H9 (cell line): ENCODE results near the gene NCBP2L. TPM values are rescaled to one million over a fixed set of nuclear protein-coding genes. Genes with fewer than 3 reads are reported as not detected.

Source experiments
- DNase-seq: peaks from one replicate; pipeline ENCODE4 v3.0.0-alpha.2; 2017
- H2AFZ ChIP-seq: one replicate; pipeline ENCODE4 v1.6.1; 2013; ENCODE audit warnings: mild to moderate bottlenecking, low read length, control low read depth, moderate library complexity
- H2AK5ac ChIP-seq: 2 replicates; pipeline ENCODE4 v1.6.1; 2013; ENCODE audit warnings: low read length, control low read depth, mixed read lengths; ENCODE audit not compliant: insufficient read length
- H2BK120ac ChIP-seq: one replicate; pipeline ENCODE4 v1.6.1; 2013; ENCODE audit warnings: low read depth, mild to moderate bottlenecking, low read length, control low read depth, inconsistent platforms; ENCODE audit not compliant: poor library complexity, severe bottlenecking
- H2BK12ac ChIP-seq: 2 replicates; pipeline ENCODE4 v1.6.1; 2013; ENCODE audit warnings: low read length, control low read depth, mixed read lengths, low read depth; ENCODE audit not compliant: insufficient read length
- H2BK15ac ChIP-seq: 2 replicates; pipeline ENCODE4 v1.6.1; 2013; ENCODE audit warnings: low read depth, low read length, control low read depth
- H2BK20ac ChIP-seq: one replicate; pipeline ENCODE4 v1.6.1; 2013; ENCODE audit warnings: low read depth, mild to moderate bottlenecking, low read length, control low read depth, inconsistent platforms; ENCODE audit not compliant: poor library complexity, severe bottlenecking
- H2BK5ac ChIP-seq: 2 replicates; pipeline ENCODE4 v1.6.1; 2013; ENCODE audit warnings: low read length, control low read depth, mixed read lengths; ENCODE audit not compliant: insufficient read length
- H3K14ac ChIP-seq: 2 replicates; pipeline ENCODE4 v1.6.1; 2013; ENCODE audit warnings: low read length, control low read depth; ENCODE audit not compliant: insufficient read depth
- H3K18ac ChIP-seq: 2 replicates; pipeline ENCODE4 v1.6.1; 2013; ENCODE audit warnings: low read depth, mild to moderate bottlenecking, mixed read lengths, low read length, control low read depth; ENCODE audit not compliant: insufficient read length
- H3K23ac ChIP-seq: 2 replicates; pipeline ENCODE4 v1.6.1; 2013; ENCODE audit warnings: low read length, control low read depth, mixed read lengths, low read depth; ENCODE audit not compliant: insufficient read length
- H3K23me2 ChIP-seq: 2 replicates; pipeline ENCODE4 v1.6.1; 2013; ENCODE audit warnings: low read depth, mild to moderate bottlenecking, mixed read lengths, low read length, control low read depth; ENCODE audit not compliant: insufficient read length, poor library complexity, severe bottlenecking
- H3K27ac ChIP-seq: 2 replicates; pipeline ENCODE4 v1.5.1; 2013; ENCODE audit warnings: low read length, control low read depth, mixed read lengths, low read depth; ENCODE audit not compliant: insufficient read length
- H3K27me3 ChIP-seq: 2 replicates; pipeline ENCODE4 v1.6.1; 2013; ENCODE audit warnings: low read length, control low read depth, inconsistent platforms; ENCODE audit not compliant: insufficient read depth
- H3K4ac ChIP-seq: 2 replicates; pipeline ENCODE4 v1.6.1; 2013; ENCODE audit warnings: low read depth, mild to moderate bottlenecking, control low read depth, inconsistent platforms, low read length, moderate library complexity
- H3K4me1 ChIP-seq: 2 replicates; pipeline ENCODE4 v1.6.1; 2013; ENCODE audit warnings: low read length, control low read depth, inconsistent platforms; ENCODE audit not compliant: insufficient read depth
- H3K4me2 ChIP-seq: 2 replicates; pipeline ENCODE4 v1.6.1; 2013; ENCODE audit warnings: low read length, control low read depth, mixed read lengths; ENCODE audit not compliant: insufficient read length, insufficient read depth
- H3K56ac ChIP-seq: 2 replicates; pipeline ENCODE4 v1.6.1; 2013; ENCODE audit warnings: low read depth, mild to moderate bottlenecking, mixed read lengths, low read length, control low read depth; ENCODE audit not compliant: insufficient read length
- H3K79me1 ChIP-seq: 2 replicates; pipeline ENCODE4 v1.6.1; 2013; ENCODE audit warnings: low read depth, mild to moderate bottlenecking, moderate library complexity, low read length, control low read depth, inconsistent platforms; ENCODE audit not compliant: insufficient read depth, poor library complexity, severe bottlenecking
- H3K79me2 ChIP-seq: 2 replicates; pipeline ENCODE4 v1.6.1; 2013; ENCODE audit warnings: low read length, control low read depth, inconsistent platforms; ENCODE audit not compliant: insufficient read depth
- H3K9ac ChIP-seq: 2 replicates; pipeline ENCODE4 v1.6.1; 2013; ENCODE audit warnings: low read length, control low read depth, mixed read lengths; ENCODE audit not compliant: insufficient read length; ENCODE audit errors: extremely low read depth
- H3K9me3 ChIP-seq: one replicate; pipeline ENCODE4 v1.6.1; 2013; ENCODE audit warnings: low read depth, low read length, inconsistent platforms; ENCODE audit not compliant: control insufficient read depth
- H3T11ph ChIP-seq: one replicate; pipeline ENCODE4 v1.6.1; 2013; ENCODE audit warnings: mild to moderate bottlenecking, low read length, control low read depth, inconsistent platforms
- H4K20me1 ChIP-seq: one replicate; pipeline ENCODE4 v1.6.1; 2013; ENCODE audit not compliant: control insufficient read depth, insufficient read length, insufficient read depth
- H4K5ac ChIP-seq: 2 replicates; pipeline ENCODE4 v1.6.1; 2013; ENCODE audit warnings: low read depth, mild to moderate bottlenecking, mixed read lengths, low read length, control low read depth; ENCODE audit not compliant: insufficient read length
- H4K8ac ChIP-seq: replicated peaks from 2 replicates; pipeline ENCODE4 v1.6.1; 2013; ENCODE audit warnings: low read length, control low read depth, mixed read lengths, low read depth; ENCODE audit not compliant: insufficient read length
- H4K91ac ChIP-seq: 2 replicates; pipeline ENCODE4 v1.6.1; 2013; ENCODE audit warnings: low read depth, mild to moderate bottlenecking, moderate library complexity, mixed read lengths, low read length, control low read depth; ENCODE audit not compliant: insufficient read length
- H3K27ac Mint-ChIP-seq, 3 experiments: 2 replicates in 2 of 3; 3 replicates in 1 of 3; pipeline ENCODE4 v1.8.0; 2020 to 2021; ENCODE audit warnings: mixed read lengths in 3 of 3, mild to moderate bottlenecking in 1 of 3, moderate library complexity in 1 of 3
- H3K27me3 Mint-ChIP-seq: 2 replicates; pipeline ENCODE4 v1.8.0; 2021; ENCODE audit warnings: low read depth, mild to moderate bottlenecking, moderate library complexity, mixed read lengths
- H3K36me3 Mint-ChIP-seq, 3 experiments: 2 replicates in 2 of 3; 3 replicates in 1 of 3; pipeline ENCODE4 v1.8.0; 2020 to 2021; ENCODE audit warnings: low read depth in 3 of 3, mixed read lengths in 3 of 3; ENCODE audit not compliant: insufficient read depth in 1 of 3
- H3K4me1 Mint-ChIP-seq, 2 experiments: 2 replicates each; pipeline ENCODE4 v1.8.0; 2020; ENCODE audit warnings: mixed read lengths in 2 of 2
- H3K4me3 Mint-ChIP-seq, 2 experiments: 2 replicates in 1 of 2; 3 replicates in 1 of 2; pipeline ENCODE4 v1.8.0; 2020 to 2021; ENCODE audit warnings: mild to moderate bottlenecking in 2 of 2, mixed read lengths in 2 of 2, moderate library complexity in 1 of 2
- H3K9me3 Mint-ChIP-seq, 2 experiments: 2 replicates in 1 of 2; 3 replicates in 1 of 2; pipeline ENCODE4 v1.8.0; 2020; ENCODE audit warnings: mild to moderate bottlenecking in 2 of 2, mixed read lengths in 2 of 2, moderate library complexity in 1 of 2
- WGBS: extraction: QIAGEN DNeasy Blood & Tissue Kit; methylation state at CpG from one replicate; pipeline ENCODE4 v1.1.7; 2013; ENCODE audit warnings: missing lambda C conversion rate, low lambda C conversion rate, mixed read lengths; ENCODE audit not compliant: insufficient read length; ENCODE audit errors: extremely low coverage; 5-methylcytosine and 5-hydroxymethylcytosine counted together
- total RNA-seq: library from RNA; stranded (reverse); gene quantifications from 2 replicates; pipeline ENCODE4 v1.2.1, GENCODE V29; 2021
- TF ChIP-seq, protein P1 (sequence below): fragments of 200-600 bp; sonication (generic); conservative IDR thresholded peaks from 3 replicates; pipeline ENCODE4 v1.8.0; 2021; ENCODE audit warnings: antibody characterized with exemption, mild to moderate bottlenecking

The NCBP2L gene
- total RNA-seq, 1 experiment from 2014 or later = not detected

DNA sequence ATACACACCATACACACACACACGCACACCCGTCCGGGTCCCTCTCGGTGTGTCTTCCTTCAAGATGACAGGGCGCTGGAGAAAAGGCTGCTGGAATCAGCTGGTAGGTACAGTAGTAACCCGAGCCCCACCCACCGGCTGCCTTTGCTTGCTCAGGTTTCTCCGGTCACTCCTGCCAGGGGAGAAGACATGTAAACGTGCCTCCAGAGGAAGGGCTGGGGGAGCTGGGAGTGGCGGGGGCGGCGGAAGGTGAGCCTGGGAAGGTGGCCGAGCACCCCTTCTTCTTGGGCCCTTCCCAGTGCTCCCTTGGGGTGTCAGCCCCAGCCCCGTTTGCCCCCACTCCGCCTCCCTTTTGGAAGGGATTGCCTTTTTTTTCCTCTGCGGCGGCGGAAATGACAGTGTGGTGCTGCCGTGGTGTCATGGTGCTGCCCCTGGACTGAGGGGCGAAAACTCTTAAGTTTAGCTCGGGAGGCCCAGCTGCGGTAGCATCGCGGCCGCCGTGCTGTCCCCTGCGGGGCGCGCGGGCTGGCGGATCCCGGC lies 48.2 kb downstream of the NCBP2L start, which contains the start of gene MID2:
Gene MID2 (plus strand): TSS at position 169 of the 540 bp plus-strand sequence. CDS start 561 bp downstream, outside the sequence.
- H3K9ac ChIP-seq = no peak within 1 kb of the TSS
- H3K27ac ChIP-seq = no peak within 1 kb of the TSS
- no peak within 1 kb of the TSS for H2AFZ ChIP-seq
- no peak within 1 kb of the TSS for H3K23ac ChIP-seq
- no peaks in the 10 kb centered on the region; a peak in 1 of 7 replicates for H3K36me3 Mint-ChIP-seq
- H3K4me1 ChIP-seq = no peaks in the 10 kb centered on the region
- H2BK120ac ChIP-seq = no peak within 1 kb of the TSS
- H3K79me1 ChIP-seq = no peaks in the 10 kb centered on the region
- no peak within 1 kb of the TSS for H2AK5ac ChIP-seq
- no peak within 1 kb of the TSS; the same call in 1 of the 2 replicates for H3K14ac ChIP-seq
- no peak within 1 kb of the TSS for H3K56ac ChIP-seq
- peaks cover 8% of the 10 kb centered on the region for H3K23me2 ChIP-seq
- H4K91ac ChIP-seq = no peak within 1 kb of the TSS
- no peak within 1 kb of the TSS for H2BK15ac ChIP-seq
- no CpG with 5 or more reads among the region's 32 CpGs for WGBS
- H2BK12ac ChIP-seq = no peak within 1 kb of the TSS
- H3K4me1 Mint-ChIP-seq = peaks cover 7 to 10% of the 10 kb centered on the region in 2 experiments; a peak in 2 of 4 replicates
- H3K4me2 ChIP-seq = peak within 1 kb of the TSS; percentile 73
- TF ChIP-seq, protein P1, sequence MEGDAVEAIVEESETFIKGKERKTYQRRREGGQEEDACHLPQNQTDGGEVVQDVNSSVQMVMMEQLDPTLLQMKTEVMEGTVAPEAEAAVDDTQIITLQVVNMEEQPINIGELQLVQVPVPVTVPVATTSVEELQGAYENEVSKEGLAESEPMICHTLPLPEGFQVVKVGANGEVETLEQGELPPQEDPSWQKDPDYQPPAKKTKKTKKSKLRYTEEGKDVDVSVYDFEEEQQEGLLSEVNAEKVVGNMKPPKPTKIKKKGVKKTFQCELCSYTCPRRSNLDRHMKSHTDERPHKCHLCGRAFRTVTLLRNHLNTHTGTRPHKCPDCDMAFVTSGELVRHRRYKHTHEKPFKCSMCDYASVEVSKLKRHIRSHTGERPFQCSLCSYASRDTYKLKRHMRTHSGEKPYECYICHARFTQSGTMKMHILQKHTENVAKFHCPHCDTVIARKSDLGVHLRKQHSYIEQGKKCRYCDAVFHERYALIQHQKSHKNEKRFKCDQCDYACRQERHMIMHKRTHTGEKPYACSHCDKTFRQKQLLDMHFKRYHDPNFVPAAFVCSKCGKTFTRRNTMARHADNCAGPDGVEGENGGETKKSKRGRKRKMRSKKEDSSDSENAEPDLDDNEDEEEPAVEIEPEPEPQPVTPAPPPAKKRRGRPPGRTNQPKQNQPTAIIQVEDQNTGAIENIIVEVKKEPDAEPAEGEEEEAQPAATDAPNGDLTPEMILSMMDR = no peak
- H3K18ac ChIP-seq = no peak within 1 kb of the TSS
- H4K5ac ChIP-seq = no peak within 1 kb of the TSS
- H4K8ac ChIP-seq = no peak within 1 kb of the TSS
- no peak within 1 kb of the TSS for H3K4ac ChIP-seq
- no peak within 1 kb of the TSS for H3T11ph ChIP-seq
- peak within 1 kb of the TSS; percentile 55 to 80 for H3K4me3 Mint-ChIP-seq
- no peak within 1 kb of the TSS for H2BK5ac ChIP-seq
- no peak within 1 kb of the TSS for H3K27ac Mint-ChIP-seq
- H4K20me1 ChIP-seq = no peaks in the 10 kb centered on the region
- no peaks in the 10 kb centered on the region for H3K79me2 ChIP-seq
- peaks cover 10% of the 10 kb centered on the region; the same call in 1 of the 2 replicates for H3K27me3 ChIP-seq
- H3K27me3 Mint-ChIP-seq = peaks cover 60% of the 10 kb centered on the region
- no peak within 1 kb of the TSS for H2BK20ac ChIP-seq
- peak; percentile 72 for DNase-seq
- H3K9me3 Mint-ChIP-seq = peaks cover 0 to 45% of the 10 kb centered on the region in 2 experiments; a peak in 4 of 5 replicates
- no peaks in the 10 kb centered on the region for H3K9me3 ChIP-seq
